ENCODE data around the gene LRCH1.

- TF ChIP-seq CTCF (IDR thresholded peaks at IDR 0.05) = peak in 1 of 3 experiments; percentile 24
- no peak for TF ChIP-seq EP300 (IDR thresholded peaks at IDR 0.05)
Observed at GRCh38 chr13:46684287-46685001, 131.5 kb downstream of the LRCH1 start.

Measured in esophagus muscularis mucosa (tissue), 3 donors.